ENCODE data around the gene NLGN1.

DNA sequence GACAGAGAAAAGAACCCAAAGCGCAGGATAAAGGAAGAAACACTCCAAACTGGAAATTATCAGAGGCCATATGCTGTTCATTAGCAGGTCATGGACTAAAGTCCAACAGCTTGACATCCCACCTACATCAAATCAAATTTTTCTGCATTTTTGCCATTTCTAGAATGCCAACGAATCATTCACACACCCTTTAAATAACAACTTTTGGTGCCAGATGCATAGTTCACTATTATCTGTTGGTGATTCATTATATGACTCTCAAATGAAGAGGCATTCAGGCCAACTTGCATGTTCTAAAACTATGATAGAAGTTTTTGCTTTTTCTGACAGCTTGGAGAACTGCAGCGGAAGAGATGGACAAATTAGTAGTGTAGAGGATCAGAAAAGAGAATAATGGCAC, 931.8 kb downstream of the NLGN1 start:
- TF ChIP-seq, protein P1, sequence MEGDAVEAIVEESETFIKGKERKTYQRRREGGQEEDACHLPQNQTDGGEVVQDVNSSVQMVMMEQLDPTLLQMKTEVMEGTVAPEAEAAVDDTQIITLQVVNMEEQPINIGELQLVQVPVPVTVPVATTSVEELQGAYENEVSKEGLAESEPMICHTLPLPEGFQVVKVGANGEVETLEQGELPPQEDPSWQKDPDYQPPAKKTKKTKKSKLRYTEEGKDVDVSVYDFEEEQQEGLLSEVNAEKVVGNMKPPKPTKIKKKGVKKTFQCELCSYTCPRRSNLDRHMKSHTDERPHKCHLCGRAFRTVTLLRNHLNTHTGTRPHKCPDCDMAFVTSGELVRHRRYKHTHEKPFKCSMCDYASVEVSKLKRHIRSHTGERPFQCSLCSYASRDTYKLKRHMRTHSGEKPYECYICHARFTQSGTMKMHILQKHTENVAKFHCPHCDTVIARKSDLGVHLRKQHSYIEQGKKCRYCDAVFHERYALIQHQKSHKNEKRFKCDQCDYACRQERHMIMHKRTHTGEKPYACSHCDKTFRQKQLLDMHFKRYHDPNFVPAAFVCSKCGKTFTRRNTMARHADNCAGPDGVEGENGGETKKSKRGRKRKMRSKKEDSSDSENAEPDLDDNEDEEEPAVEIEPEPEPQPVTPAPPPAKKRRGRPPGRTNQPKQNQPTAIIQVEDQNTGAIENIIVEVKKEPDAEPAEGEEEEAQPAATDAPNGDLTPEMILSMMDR (IDR thresholded peaks at IDR 0.05) = no peak
- no peak for TF ChIP-seq ZFX (IDR thresholded peaks at IDR 0.05; ENCODE audit: borderline replicate concordance)
